Epithelial cell of esophagus (primary cell): ENCODE results near the gene ADAMTSL3.

Source experiments
- DNase-seq: peaks from one replicate; pipeline ENCODE4 v3.0.0; 2010; ENCODE audit warnings: low read depth
- H3K4me3 ChIP-seq: 2 replicates; pipeline ENCODE4 v1.5.1; 2011; ENCODE audit warnings: mild to moderate bottlenecking, low read length, control low read depth
- TF ChIP-seq, protein P1 (sequence below): IDR thresholded peaks from 2 replicates; pipeline ENCODE4 v1.5.1; 2011; ENCODE audit warnings: low read depth, mild to moderate bottlenecking, low read length, control low read depth, inconsistent platforms; ENCODE audit not compliant: insufficient read depth; ENCODE audit errors: missing control alignments

Gene ADAMTSL3

DNA sequence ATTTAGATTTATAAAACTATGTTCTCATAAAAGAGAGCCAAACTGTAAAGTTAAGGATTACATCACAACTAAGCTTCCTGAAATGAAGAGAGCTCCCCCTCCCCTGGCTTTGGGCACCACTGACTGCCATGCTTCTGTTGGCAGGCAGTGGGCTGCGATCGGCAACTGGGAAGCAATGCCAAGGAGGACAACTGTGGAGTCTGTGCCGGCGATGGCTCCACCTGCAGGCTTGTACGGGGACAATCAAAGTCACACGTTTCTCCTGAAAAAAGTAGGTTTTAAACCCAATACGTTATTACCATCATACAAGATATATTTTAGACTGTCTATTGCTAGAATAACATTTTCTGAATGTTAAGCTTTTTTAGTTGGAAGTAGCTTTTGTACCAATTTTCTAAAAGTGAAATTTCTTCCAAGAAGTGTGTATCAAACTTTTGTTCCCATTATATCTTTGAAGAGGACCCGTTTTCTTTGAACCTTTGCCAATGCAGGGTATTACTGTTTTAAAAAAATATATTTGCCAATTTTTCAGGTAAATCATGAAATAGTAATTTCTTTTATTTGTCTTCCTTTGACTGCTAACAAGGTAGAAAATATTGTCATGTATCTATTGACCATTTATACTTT lies 184.1 kb downstream of the ADAMTSL3 start:
- DNase-seq, result peak; percentile 45
- TF ChIP-seq, protein P1, sequence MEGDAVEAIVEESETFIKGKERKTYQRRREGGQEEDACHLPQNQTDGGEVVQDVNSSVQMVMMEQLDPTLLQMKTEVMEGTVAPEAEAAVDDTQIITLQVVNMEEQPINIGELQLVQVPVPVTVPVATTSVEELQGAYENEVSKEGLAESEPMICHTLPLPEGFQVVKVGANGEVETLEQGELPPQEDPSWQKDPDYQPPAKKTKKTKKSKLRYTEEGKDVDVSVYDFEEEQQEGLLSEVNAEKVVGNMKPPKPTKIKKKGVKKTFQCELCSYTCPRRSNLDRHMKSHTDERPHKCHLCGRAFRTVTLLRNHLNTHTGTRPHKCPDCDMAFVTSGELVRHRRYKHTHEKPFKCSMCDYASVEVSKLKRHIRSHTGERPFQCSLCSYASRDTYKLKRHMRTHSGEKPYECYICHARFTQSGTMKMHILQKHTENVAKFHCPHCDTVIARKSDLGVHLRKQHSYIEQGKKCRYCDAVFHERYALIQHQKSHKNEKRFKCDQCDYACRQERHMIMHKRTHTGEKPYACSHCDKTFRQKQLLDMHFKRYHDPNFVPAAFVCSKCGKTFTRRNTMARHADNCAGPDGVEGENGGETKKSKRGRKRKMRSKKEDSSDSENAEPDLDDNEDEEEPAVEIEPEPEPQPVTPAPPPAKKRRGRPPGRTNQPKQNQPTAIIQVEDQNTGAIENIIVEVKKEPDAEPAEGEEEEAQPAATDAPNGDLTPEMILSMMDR, result peak; percentile 76

DNA sequence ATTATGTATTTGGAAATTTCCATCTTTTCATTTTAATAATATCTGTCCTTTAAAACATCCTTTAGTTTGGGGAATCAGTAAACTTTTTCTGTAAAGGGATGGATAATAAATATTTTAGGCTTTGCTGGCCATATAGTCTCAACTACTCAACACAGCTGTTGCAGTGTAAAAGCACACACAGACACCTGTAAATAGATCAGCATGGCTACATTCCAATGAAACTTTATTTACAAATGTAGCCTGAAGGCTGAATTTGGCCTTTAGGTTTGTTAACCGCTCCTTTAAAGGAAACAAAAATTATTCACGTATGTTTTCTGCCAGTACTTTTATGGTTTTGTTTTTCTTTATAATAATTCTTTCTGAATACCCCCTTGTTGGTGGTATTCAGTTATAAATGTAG lies 184.8 kb downstream of the ADAMTSL3 start:
- DNase-seq, result no peak
- no peak overlapping the region for H3K4me3 ChIP-seq
- TF ChIP-seq, protein P1, result no peak

More for the DNA sequence above, 184.1 kb downstream of the ADAMTSL3 start:
- H3K4me3 ChIP-seq, result no peak overlapping the region

DNA sequence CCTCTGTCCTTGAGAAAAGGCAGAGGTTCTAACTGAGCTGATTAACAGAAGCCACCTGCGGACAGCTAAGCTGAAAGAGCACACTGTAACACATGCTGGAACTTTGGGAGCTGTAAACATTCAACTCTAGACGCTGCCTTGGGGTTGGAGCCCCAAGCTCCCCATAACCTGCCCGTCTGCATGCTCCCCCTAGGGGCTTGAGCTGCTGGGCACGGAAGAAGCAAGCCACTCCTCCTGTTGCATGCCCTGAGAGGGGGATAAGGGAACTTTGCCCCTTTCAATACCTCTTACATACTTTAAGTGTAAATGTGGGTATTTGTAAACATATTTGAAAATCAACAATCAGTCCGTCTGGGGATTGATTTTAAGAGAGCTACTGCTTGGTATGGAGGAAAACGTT lies 188.4 kb downstream of the ADAMTSL3 start:
- TF ChIP-seq, protein P1, result no peak
- no peak for DNase-seq
- no peak overlapping the region for H3K4me3 ChIP-seq

DNA sequence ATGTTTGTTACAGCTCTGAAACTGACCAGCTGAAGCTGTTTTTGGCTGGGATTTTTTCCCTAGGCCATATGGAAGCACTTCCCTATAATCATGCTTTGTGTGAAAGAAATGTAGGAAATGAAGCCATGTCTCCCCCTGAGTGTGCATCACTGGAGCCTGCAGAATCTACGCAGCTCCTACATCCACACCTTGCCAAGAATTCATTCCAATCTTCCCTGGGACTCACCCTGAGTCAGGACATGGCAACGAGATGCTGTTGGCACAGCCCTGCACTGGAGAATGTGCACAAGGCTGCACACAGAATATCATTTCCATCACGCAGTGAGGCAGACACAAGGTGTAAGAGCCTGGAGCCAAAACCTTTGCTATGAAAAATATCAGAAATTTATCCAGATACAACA lies 189.5 kb downstream of the ADAMTSL3 start:
- peak; percentile 34 for DNase-seq
- TF ChIP-seq, protein P1, result no peak
- no peak overlapping the region for H3K4me3 ChIP-seq

DNA sequence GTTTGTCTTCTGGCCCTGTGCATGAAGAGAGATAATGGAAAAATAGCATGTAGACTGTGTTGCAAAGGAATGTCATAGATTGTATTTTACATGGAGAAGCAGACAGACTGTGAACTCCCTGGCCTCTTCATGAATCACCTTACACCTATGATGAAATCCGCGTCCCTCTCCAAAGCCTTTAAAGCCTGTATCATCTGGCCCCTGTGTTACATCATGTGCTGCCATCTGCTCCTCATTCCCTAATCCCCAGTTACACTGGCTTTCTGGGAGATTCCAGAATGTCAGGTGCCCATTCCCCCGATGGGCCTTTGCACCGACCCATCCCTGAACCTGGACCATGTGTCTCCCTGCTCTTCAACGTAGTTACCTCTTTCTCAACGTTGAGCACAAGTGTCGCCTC lies 190.8 kb downstream of the ADAMTSL3 start:
- DNase-seq, result peak; percentile 64
- TF ChIP-seq, protein P1, result no peak
- H3K4me3 ChIP-seq, result no peak overlapping the region

DNA sequence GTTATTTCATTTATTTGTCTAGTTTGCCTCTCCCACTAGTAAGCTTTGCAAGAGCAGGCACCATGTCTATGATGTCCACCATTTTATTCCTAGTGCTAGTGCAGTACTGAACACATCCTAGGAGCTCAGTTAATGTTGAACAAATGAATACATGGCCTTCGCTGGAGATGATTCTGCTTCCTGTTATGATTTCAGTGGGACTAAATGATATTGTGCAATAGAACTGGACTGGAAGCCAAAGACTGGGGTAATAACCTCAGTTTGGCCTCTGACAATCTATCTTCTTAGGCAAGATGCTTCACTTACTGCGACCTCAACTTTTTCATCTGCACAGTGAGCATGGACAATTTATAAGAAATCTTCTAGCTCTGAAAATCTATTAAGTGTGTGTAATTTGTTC lies 191.3 kb downstream of the ADAMTSL3 start:
- no peak overlapping the region for H3K4me3 ChIP-seq
- DNase-seq, result peak; percentile 54
- TF ChIP-seq, protein P1, result no peak

DNA sequence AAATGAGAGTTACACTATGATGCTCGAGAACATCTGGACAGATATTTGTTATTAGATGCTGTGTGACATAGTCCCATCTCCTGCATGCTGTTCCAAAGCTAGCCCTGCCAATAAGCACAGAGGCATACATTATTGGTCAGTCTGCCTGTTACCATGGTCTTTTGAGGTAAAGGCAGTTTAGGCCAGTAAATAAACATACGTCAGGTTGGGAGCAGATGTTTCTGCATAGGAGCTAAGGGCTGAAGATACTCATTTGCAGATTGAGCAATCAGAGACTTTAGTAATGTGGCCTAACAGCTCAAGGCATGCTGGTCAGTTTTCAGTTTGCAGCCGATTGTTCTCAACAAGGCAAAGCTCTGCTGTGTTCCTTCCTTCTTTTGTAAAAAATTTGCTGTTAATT lies 192.9 kb downstream of the ADAMTSL3 start:
- TF ChIP-seq, protein P1, result no peak
- DNase-seq, result peak; percentile 40
- H3K4me3 ChIP-seq, result no peak overlapping the region
